ENCODE measurements around the gene CDC42BPG. TPM values are rescaled to one million over a fixed set of nuclear protein-coding genes. Genes with fewer than 3 reads are reported as not detected.

Gene CDC42BPG
- total and polyA plus RNA-seq, 9 of the 15 experiments (the other 6 are each of a cell fraction or from before 2014, with no cell fraction given) = 0.04 to 8.8 (median 2.1) TPM

- H2AFZ ChIP-seq (ENCODE audit: low read depth, low read length) = no peak overlapping the region
- no peaks in the 10 kb centered on the region for H3K36me3 ChIP-seq (ENCODE audit: control insufficient read depth, insufficient read depth, low read length)
- no peaks in the 10 kb centered on the region for H3K9me1 ChIP-seq (ENCODE audit: control insufficient read depth, insufficient read depth, low read length)
- no peak for FAIRE-seq
- TF ChIP-seq NCOA6 (IDR thresholded peaks at IDR 0.05) (no peak), ZFPM2 (CRISPR knock-in tag; IDR thresholded peaks at IDR 0.05) (no peak), NR2C1 (IDR thresholded peaks at IDR 0.05) (peak; percentile 33; the same call in 1 of the 2 replicates), NR2C1 (tag; IDR thresholded peaks at IDR 0.05) (no peak), USF2 (CRISPR knock-in tag; IDR thresholded peaks at IDR 0.05) (no peak), RBFOX2 (IDR thresholded peaks at IDR 0.05; ENCODE audit: low read depth, low read length) (peak; percentile 37; the same call in 1 of the 2 replicates), SFPQ (IDR thresholded peaks at IDR 0.05; ENCODE audit: low read depth, low read length) (no peak), MITF (IDR thresholded peaks at IDR 0.05) (no peak), NCOA1 (IDR thresholded peaks at IDR 0.05; ENCODE audit: low read depth) (no peak), HMGXB4 (CRISPR knock-in tag; IDR thresholded peaks at IDR 0.05) (no peak), ZNF197 (CRISPR knock-in tag; IDR thresholded peaks at IDR 0.05; ENCODE audit: low read depth) (no peak), ZNF311 (CRISPR knock-in tag; IDR thresholded peaks at IDR 0.05) (no peak), SNAPC5 (CRISPR knock-in tag; IDR thresholded peaks at IDR 0.05) (no peak), MLLT1 (IDR thresholded peaks at IDR 0.05) (no peak), ZC3H8 (IDR thresholded peaks at IDR 0.05) (no peak)
- H3K27ac ChIP-seq (ENCODE audit: extremely low read depth, low read depth, low read length) = no peak overlapping the region
- H3K4me2 ChIP-seq (ENCODE audit: insufficient read depth, low read length) = no peak overlapping the region
- no peaks in the 10 kb centered on the region for H3K9me3 ChIP-seq (replicated peaks; ENCODE audit: control insufficient read depth, insufficient read depth, low read depth, low read length)
- no peaks in the 10 kb centered on the region for H4K20me1 ChIP-seq (replicated peaks; ENCODE audit: control insufficient read depth, insufficient read depth, low read length)
- ATAC-seq = no peak
- H3K4me3 ChIP-seq = no peak overlapping the region
- H3K9ac ChIP-seq (ENCODE audit: insufficient read depth in 1 of 2, low read depth in 2 of 2, low read length in 2 of 2) = no peak overlapping the region; a peak in 1 of 4 replicates
- peaks cover 10 to 50% of the 10 kb centered on the region in 2 experiments for H3K4me1 ChIP-seq (replicated peaks in 1 of 2; ENCODE audit: control insufficient read depth in 2 of 2, insufficient read depth in 2 of 2, low read length in 2 of 2)
- ChIA-PET POLR2A (no interaction called here), CTCF (ENCODE audit: low intra/inter-chr PET ratio) (no interaction called here)
- no peaks in the 10 kb centered on the region for H3K79me2 ChIP-seq (ENCODE audit: control insufficient read depth, insufficient read depth, low read length)
- 81% methylated on average over 15 of the region's 19 CpGs for WGBS (ENCODE audit: insufficient coverage, low coverage, missing lambda C conversion rate)
- BruUV-seq (replicated peaks) = no TSS peak
- no peak for DNase-seq (ENCODE audit: extremely low read depth in 1 of 4, low spot score in 3 of 4)
- H3K27me3 ChIP-seq (ENCODE audit: control insufficient read depth in 2 of 2, insufficient read depth in 2 of 2, low read length in 2 of 2) = no peaks in the 10 kb centered on the region
- intact Hi-C loops (cut with micrococcal nuclease) (no loop called here), in situ Hi-C loops (cut with MboI) (no loop called here)
Observed at GRCh38 chr11:64796047-64796756, 48.3 kb downstream of the CDC42BPG start.

All from K562 (cell line).